ENCODE data around the gene AGBL1.
"Not testable (repeated sequence)": the region's sequence is repeated elsewhere in the genome, so short reads cannot be mapped to it uniquely, and the experiment has no call there.

AGBL1 gene

DNA sequence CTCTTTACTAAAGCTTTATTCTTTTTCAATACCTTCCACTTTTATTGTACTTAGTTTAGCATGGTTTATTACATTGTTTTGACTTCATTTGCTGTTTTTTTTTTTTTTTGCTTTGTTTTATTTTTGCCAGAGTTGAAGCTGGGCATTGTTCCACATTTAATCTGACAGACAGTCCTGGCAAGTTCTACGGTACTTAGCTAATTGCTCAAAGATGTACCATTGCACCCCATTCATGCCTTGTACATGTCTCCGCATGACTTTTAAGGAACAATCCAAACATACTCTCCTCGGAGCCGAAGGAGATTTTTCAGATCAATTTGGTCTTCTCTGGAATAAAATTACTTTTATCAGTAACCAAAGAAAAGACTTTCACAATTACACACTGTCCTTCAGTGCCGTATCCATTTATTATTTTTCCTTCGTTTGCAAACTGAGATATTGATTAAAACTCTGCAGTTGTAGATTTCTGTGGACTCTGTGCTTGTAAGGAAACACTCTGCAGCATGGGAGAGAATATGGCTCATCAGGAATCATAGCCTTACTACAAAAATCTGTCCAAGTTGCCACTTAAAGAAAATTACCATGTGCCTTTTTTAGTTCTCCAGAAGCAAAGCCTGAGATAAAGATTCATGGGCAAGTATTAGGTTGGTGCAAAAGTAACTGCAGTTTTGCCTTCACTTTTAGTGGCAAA lies 952.0 kb downstream of the AGBL1 start:
- no peak for DNase-seq

DNA sequence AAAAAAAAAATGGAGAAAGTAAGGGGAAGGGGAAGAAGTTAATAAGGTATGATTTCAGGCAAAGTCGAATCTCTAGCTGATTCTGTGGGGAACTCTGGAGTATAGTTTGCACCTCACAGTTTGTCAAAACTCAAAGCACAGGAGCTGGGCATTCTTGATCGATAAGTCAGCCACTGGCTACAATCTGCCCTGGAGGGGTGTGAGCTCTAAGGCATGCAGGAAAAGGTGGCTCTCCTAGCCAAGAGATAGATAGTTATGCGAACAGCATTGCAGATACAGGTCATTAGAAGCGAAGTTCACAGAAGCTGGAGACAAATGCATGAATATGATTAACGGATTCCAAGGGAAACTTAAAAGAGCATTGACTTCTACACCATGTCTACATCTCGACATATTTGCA lies 952.6 kb downstream of the AGBL1 start:
- no peak for DNase-seq

DNA sequence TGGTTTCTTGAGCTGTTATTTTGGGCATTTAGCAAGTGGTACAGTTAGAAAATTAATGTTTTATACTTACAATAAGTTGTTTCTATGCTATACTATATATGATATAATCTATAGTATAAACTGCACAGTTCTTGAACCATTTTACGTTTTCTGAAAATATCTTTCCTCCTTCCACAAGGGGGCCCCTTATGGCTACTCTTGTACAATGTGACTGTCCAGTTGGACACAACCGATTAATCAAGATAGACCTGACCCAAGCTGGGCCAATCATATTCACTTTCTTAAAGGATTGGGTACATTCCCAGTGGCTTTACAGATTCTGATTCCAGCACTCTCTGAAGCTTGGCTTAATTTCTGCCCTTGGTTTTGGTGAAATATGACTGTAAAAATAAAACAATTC lies 953.4 kb downstream of the AGBL1 start:
- no peak for DNase-seq

DNA sequence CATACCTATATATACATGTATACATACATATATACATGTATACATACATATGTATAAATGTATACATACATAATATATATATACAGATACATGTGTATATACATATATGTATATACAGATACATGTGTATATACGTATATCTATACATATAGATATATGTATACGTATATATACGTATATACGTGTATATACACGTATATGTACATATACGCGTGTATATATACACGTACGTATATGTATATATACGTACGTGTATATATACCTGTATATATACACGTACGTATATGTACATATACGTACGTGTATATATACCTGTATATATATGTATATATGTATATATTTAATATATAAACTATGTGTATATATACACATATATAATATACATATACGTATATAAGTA lies 955.2 kb downstream of the AGBL1 start:
- no peak for DNase-seq

DNA sequence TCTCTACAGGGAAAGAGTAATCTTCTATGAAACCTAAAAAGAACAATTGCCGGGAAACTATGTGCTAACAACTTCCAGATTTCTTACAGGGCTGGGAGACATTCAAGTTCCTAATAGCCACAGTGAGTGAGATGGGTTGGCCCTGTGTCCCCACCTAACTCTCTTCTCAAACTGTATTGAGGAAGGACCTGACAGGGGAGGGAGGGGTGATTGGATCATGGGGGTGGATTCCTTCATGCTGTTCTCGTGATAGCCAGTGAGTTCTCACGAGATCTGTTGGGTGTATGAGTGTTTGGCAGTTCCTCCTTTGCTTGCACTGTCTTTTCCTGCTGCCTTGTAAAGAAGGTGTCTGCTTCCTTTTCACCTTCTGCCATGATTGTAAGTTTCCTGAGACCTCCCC lies 958.7 kb downstream of the AGBL1 start:
- no peak for DNase-seq

DNA sequence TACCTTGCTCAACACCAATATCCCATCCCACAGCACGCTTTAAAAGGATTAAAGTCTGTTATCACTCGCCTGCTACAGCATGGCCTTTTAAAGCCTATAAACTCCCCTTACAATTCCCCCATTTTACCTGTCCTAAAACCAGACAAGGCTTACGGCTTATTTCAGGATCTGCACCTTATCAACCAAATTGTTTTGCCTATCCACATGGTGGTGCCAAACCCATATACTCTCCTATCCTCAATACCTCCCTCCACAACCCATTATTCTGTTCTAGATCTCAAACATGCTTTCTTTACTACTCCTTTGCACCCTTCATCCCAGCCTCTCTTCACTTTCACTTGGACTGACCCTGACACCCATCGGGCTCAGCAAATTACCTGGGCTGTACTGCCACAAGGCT lies 962.9 kb downstream of the AGBL1 start:
- not testable (repeated sequence) for DNase-seq

DNA sequence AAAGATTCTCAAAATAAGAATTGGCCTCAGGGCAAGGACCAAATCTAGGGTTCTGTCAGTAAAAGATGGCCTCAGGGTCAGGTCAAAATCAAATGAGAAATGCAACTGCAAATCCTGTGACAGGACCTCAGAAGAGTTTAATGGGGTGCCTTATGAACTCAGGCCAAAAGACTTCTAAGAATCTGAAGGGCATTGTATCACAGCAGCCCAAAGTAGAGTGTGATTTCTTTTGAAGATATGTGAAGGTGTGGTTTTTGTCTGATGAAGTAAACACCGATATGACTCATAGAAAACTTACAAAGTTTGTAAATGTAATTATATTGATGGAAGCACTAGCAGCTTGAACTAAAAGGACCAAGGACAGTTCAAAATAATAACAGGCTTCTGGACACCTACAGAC lies 966.1 kb downstream of the AGBL1 start:
- no peak for DNase-seq

DNA sequence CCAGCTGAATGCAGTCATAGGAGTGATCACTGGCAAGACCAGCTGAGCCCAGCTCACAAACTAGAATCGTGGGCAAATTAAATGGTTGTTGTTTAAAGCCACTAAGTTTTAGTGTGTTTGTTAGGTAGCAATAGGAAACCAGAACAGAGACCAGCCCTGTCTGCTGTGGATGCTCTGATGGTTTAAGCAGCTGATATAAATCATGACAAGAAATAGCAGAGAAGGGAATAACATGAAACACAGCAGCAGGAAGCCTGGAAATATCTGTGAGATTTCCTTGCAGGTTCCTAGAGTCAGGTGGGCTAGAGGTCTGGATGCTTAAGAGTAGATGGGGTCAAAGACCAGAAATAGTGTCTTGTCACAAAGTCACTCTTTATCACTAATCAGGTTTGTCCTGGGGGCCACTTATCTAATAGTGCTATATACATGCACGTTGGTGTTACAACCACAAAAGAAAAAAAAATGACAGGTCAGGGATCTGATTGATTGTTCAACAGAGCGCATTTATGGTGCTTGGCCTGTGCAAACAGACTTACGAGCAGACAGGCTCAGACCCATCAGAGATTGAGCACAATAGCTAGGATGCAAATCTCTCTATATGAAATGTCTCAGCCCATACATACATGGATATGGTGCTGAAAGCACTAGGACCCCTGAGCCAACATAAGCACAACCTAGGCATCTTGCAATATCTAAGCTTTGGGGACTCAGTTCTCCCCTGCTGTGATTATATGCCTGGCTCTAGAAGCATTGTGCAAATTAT lies 967.7 kb downstream of the AGBL1 start:
- DNase-seq = no peak

Data from NCI-H2171 (cell line).